CD14-positive monocyte (primary cell): ENCODE measurements around the gene MIPOL1. TPM values are rescaled to one million over a fixed set of nuclear protein-coding genes. Genes with fewer than 3 reads are reported as not detected.
A peak's percentile ranks its signal among the peaks of the same experiment; 100 is the strongest.

Experiments used
- DNase-seq, 3 donors: peaks; one replicate each; pipeline ENCODE4 v3.0.0-alpha.2; 2011 to 2022
- H2AFZ ChIP-seq: 2 replicates; pipeline ENCODE4 v1.6.0; 2012; ENCODE audit warnings: mild to moderate bottlenecking, low read depth, low read length, inconsistent platforms; ENCODE audit not compliant: insufficient read depth, poor library complexity, severe bottlenecking
- H3K27ac ChIP-seq, 2 donors: 1 replicate in 1 of 2; 2 replicates in 1 of 2; pipeline ENCODE4 v1.5.1; 2012 to 2013; ENCODE audit warnings: low read length in 2 of 2, control low read depth in 1 of 2, inconsistent platforms in 1 of 2, low read depth in 1 of 2, mild to moderate bottlenecking in 1 of 2
- H3K27me3 ChIP-seq, 2 donors: one replicate each; pipeline versions ENCODE4 v1.6.0 to v1.6.1; 2011 to 2013; ENCODE audit warnings: low read length in 2 of 2; ENCODE audit not compliant: control insufficient read depth in 2 of 2, insufficient read depth in 2 of 2
- H3K36me3 ChIP-seq, 2 donors: replicated peaks in 1 of 2; 1 replicate in 1 of 2; 2 replicates in 1 of 2; pipeline versions ENCODE4 v1.5.1 to v1.6.1; 2012 to 2013; ENCODE audit warnings: low read length in 2 of 2, control low read depth in 1 of 2, inconsistent platforms in 1 of 2, mild to moderate bottlenecking in 1 of 2; ENCODE audit not compliant: insufficient read depth in 2 of 2, control insufficient read depth in 1 of 2
- H3K4me1 ChIP-seq, 2 donors: 1 replicate in 1 of 2; 2 replicates in 1 of 2; pipeline versions ENCODE4 v1.5.1 to v1.6.1; 2012 to 2013; ENCODE audit warnings: low read length in 2 of 2, control low read depth in 1 of 2, inconsistent platforms in 1 of 2, mild to moderate bottlenecking in 1 of 2, moderate library complexity in 1 of 2; ENCODE audit not compliant: insufficient read depth in 2 of 2, control insufficient read depth in 1 of 2
- H3K4me2 ChIP-seq: replicated peaks from 2 replicates; pipeline ENCODE3; 2012; ENCODE audit warnings: low read length, moderate library complexity, mild to moderate bottlenecking; ENCODE audit not compliant: poor library complexity, severe bottlenecking; ENCODE audit errors: extremely low read depth
- H3K4me3 ChIP-seq, 3 experiments: fragments of 200-600 bp in 1 of 3; sonication (generic) in 1 of 3; replicated peaks in 1 of 3; 1 replicate in 2 of 3; 2 replicates in 1 of 3; pipeline ENCODE4 v1.5.1; 2011 to 2013; ENCODE audit warnings: low read length in 3 of 3, mild to moderate bottlenecking in 3 of 3, control low read depth in 2 of 3, low read depth in 2 of 3, inconsistent platforms in 1 of 3, moderate library complexity in 1 of 3
- H3K79me2 ChIP-seq: 2 replicates; pipeline ENCODE4 v1.6.0; 2012; ENCODE audit warnings: mild to moderate bottlenecking, control low read depth, inconsistent platforms, low read length, moderate library complexity; ENCODE audit not compliant: insufficient read depth
- H3K9ac ChIP-seq: 2 replicates; pipeline ENCODE4 v1.6.0; 2017; ENCODE audit warnings: low read length, mild to moderate bottlenecking; ENCODE audit not compliant: insufficient read depth, poor library complexity, severe bottlenecking
- H3K9me3 ChIP-seq, 2 donors: replicated peaks in 1 of 2; 1 replicate in 1 of 2; 2 replicates in 1 of 2; pipeline versions ENCODE4 v1.5.1 to v1.6.1; 2012 to 2013; ENCODE audit warnings: low read length in 2 of 2, control low read depth in 1 of 2; ENCODE audit not compliant: control insufficient read depth in 1 of 2, insufficient read depth in 1 of 2
- H4K20me1 ChIP-seq: 2 replicates; pipeline ENCODE4 v1.6.0; 2012; ENCODE audit warnings: mild to moderate bottlenecking, low read length, control low read depth, moderate library complexity; ENCODE audit not compliant: insufficient read depth
- H3K27ac Mint-ChIP-seq, 7 donors: one replicate each; pipeline ENCODE4 v1.8.0; 2020; ENCODE audit warnings: mild to moderate bottlenecking in 7 of 7, mixed read lengths in 7 of 7, moderate library complexity in 6 of 7, inconsistent platforms in 2 of 7
- H3K27me3 Mint-ChIP-seq, 3 donors: one replicate each; pipeline ENCODE4 v1.8.0; 2021 to 2022; ENCODE audit warnings: low read depth in 3 of 3, mild to moderate bottlenecking in 3 of 3, mixed read lengths in 3 of 3, moderate library complexity in 3 of 3, inconsistent platforms in 1 of 3
- H3K36me3 Mint-ChIP-seq, 2 donors: one replicate each; pipeline ENCODE4 v1.8.0; 2020; ENCODE audit warnings: mixed read lengths in 2 of 2, inconsistent platforms in 1 of 2, mild to moderate bottlenecking in 1 of 2
- H3K4me1 Mint-ChIP-seq: one replicate; pipeline ENCODE4 v1.8.0; 2020; ENCODE audit warnings: mild to moderate bottlenecking, mixed read lengths
- H3K4me3 Mint-ChIP-seq, 2 donors: one replicate each; pipeline ENCODE4 v1.8.0; 2020; ENCODE audit warnings: mild to moderate bottlenecking in 2 of 2, mixed read lengths in 2 of 2, moderate library complexity in 1 of 2
- H3K9me3 Mint-ChIP-seq, 7 donors: one replicate each; pipeline ENCODE4 v1.8.0; 2020 to 2022; ENCODE audit warnings: mixed read lengths in 7 of 7, mild to moderate bottlenecking in 6 of 7, moderate library complexity in 6 of 7, inconsistent platforms in 2 of 7
- CTCF ChIP-seq: fragments of 200-600 bp; IDR thresholded peaks from one replicate; pipeline ENCODE4 v1.8.0; 2022; ENCODE audit warnings: antibody characterized with exemption, mild to moderate bottlenecking
- WGBS: methylation state at CpG from one replicate; pipeline ENCODE4 v1.1.5; 2013; ENCODE audit warnings: missing lambda C conversion rate; ENCODE audit not compliant: insufficient coverage; 5-methylcytosine and 5-hydroxymethylcytosine counted together
- intact Hi-C, 2 donors: fragments of 100-400 bp; cut with micrococcal nuclease; formaldehyde crosslinking; loops; one replicate each; pipeline versions ENCODE4 v1.15.0 to v1.15.1; 2023
- polyA plus RNA-seq, 3 donors: library from polyadenylated mRNA; depleted of rRNA in 1 of 3; unstranded in 2 of 3; stranded (reverse) in 1 of 3; fragments of 300-500 nt in 2 of 3; fragments of >200 nt in 1 of 3; fragmentation: Illumina TruSeq in 2 of 3; gene quantifications; 1 replicate in 2 of 3; 2 replicates in 1 of 3; pipeline ENCODE4 v1.2.3, GENCODE V29; 2012 to 2021

MIPOL1 gene
- polyA plus RNA-seq, 3 donors, result not detected

- H3K79me2 ChIP-seq, result no peaks in the 10 kb centered on the region
- Mint-ChIP-seq H3K27me3 (peaks cover 88 to 96% (median 92%) of the 10 kb centered on the region in 3 donors), H3K4me3 (peak within 1 kb of the TSS; percentile 69 to 90), H3K36me3 (peaks cover 4 to 19% of the 10 kb centered on the region in 2 donors), H3K4me1 (peaks cover 23% of the 10 kb centered on the region), H3K27ac (peak within 1 kb of the TSS in 1 of 7 donors; percentile 75), H3K9me3 (peaks cover 9 to 65% (median 57%) of the 10 kb centered on the region in 7 donors)
- H3K4me1 ChIP-seq, result peaks cover 12 to 15% of the 10 kb centered on the region in 2 donors
- no peaks in the 10 kb centered on the region for H3K36me3 ChIP-seq
- under 1% methylated on average over 84 of the region's 92 CpGs for WGBS
- no peaks in the 10 kb centered on the region for H4K20me1 ChIP-seq
- peak within 1 kb of the TSS in 1 of 3 experiments; percentile 47 for H3K4me3 ChIP-seq
- intact Hi-C loops, result no loop called here
- peaks cover 26 to 85% of the 10 kb centered on the region in 2 donors for H3K9me3 ChIP-seq
- H3K27me3 ChIP-seq, result peaks cover 83 to 93% of the 10 kb centered on the region in 2 donors
- peak within 1 kb of the TSS; percentile 13 for H2AFZ ChIP-seq
- no peak within 1 kb of the TSS for H3K27ac ChIP-seq
- no peak within 1 kb of the TSS for H3K9ac ChIP-seq
- TF ChIP-seq CTCF, result no peak
- H3K4me2 ChIP-seq, result peak within 1 kb of the TSS; percentile 53
- peak in 1 of 3 donors; percentile 15 for DNase-seq
Observed at GRCh38 chr14:37594971-37595808, 397.5 kb downstream of the MIPOL1 start, which contains the start of the genes FOXA1 and TTC6. TSS of gene FOXA1 (minus strand) at chr14:37595249. CDS start at chr14:37594972, 277 bp downstream. TSS of gene TTC6 (plus strand) at chr14:37595629. CDS start at chr14:37622065, 26,436 bp downstream.

GRCh38 chr14:37595809-37596621 lies 398.3 kb downstream of the MIPOL1 start:
- intact Hi-C loops, result no loop called here
- Histone ChIP-seq H3K4me2 (peak overlapping the region; percentile 53), H3K27me3 (peaks cover 83 to 93% of the 10 kb centered on the region in 2 donors), H3K36me3 (no peaks in the 10 kb centered on the region), H3K4me3 (peak overlapping the region in 1 of 3 experiments; percentile 43), H3K9me3 (peaks cover 26 to 85% of the 10 kb centered on the region in 2 donors), H3K4me1 (peaks cover 12 to 15% of the 10 kb centered on the region in 2 donors), H3K9ac (no peak overlapping the region), H2AFZ (no peak overlapping the region), H3K27ac (no peak overlapping the region), H3K79me2 (no peaks in the 10 kb centered on the region), H4K20me1 (no peaks in the 10 kb centered on the region)
- Mint-ChIP-seq H3K4me3 (peak overlapping the region; percentile 57 to 90), H3K27ac (peak overlapping the region in 1 of 7 donors; percentile 75), H3K9me3 (peaks cover 9 to 68% (median 54%) of the 10 kb centered on the region in 7 donors), H3K27me3 (peaks cover 88 to 96% (median 93%) of the 10 kb centered on the region in 3 donors), H3K4me1 (peaks cover 23% of the 10 kb centered on the region), H3K36me3 (peaks cover 4 to 19% of the 10 kb centered on the region in 2 donors)
- WGBS, result 2% methylated on average over 29 of the region's 46 CpGs
- DNase-seq, result peak; percentile 21 to 75 (median 31)
- no peak for TF ChIP-seq CTCF
